RPMI7951 (cell line): ENCODE measurements around the gene ELOVL5. TPM values are rescaled to one million over a fixed set of nuclear protein-coding genes. Genes with fewer than 3 reads are reported as not detected.
"Not testable (repeated sequence)": the region's sequence is repeated elsewhere in the genome, so short reads cannot be mapped to it uniquely, and the experiment has no call there.

Experiments used
- DNase-seq: peaks from one replicate; pipeline ENCODE4 v3.0.0-alpha.2; 2012; ENCODE audit warnings: low read depth
- total RNA-seq: library from RNA; depleted of rRNA; stranded (reverse); fragments of >200 nt; shearing (Covaris generic); gene quantifications from 2 replicates; pipeline ENCODE4 v1.2.3, GENCODE V29; 2014

The ELOVL5 gene
- total RNA-seq, 1 experiment from 2014 or later, result 91.3 TPM

DNA sequence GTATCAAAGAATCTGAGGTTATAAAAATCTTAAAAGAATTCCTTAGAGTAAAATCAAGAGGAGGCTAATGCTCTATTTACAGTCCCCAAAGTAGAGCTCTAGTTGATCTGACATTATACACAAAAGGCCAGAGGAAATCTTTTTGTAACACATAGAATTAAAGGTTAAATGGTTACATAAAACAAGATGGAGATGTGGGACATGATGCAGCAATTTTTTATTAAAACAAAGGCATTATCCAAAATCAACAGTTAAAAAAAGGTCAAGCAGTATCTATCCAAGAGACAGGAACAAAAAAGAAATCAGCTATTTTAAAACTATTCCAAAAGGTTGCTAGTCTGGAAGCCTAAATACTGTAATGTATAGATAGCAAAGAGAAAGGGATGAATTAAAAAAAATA, 20.4 kb downstream of the ELOVL5 start:
- DNase-seq, result no peak

DNA sequence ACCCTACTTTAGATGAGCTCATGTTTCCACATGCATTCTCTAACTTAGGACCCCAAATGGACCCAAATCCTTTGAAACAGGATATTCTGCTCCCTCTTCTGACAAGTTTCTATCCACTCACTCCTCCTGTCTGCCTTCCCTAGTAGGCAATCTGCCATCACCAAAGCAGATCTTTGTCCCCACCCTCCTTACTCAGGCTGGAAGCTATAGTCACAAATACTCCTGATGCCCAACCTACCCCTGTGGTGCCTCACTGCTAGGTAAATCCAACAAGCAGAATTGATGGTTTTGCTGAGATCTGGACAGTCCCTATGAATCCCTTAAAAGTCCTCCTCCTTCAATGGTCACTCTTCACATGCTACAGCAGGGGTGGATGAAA, 21.7 kb downstream of the ELOVL5 start:
- no peak for DNase-seq

DNA sequence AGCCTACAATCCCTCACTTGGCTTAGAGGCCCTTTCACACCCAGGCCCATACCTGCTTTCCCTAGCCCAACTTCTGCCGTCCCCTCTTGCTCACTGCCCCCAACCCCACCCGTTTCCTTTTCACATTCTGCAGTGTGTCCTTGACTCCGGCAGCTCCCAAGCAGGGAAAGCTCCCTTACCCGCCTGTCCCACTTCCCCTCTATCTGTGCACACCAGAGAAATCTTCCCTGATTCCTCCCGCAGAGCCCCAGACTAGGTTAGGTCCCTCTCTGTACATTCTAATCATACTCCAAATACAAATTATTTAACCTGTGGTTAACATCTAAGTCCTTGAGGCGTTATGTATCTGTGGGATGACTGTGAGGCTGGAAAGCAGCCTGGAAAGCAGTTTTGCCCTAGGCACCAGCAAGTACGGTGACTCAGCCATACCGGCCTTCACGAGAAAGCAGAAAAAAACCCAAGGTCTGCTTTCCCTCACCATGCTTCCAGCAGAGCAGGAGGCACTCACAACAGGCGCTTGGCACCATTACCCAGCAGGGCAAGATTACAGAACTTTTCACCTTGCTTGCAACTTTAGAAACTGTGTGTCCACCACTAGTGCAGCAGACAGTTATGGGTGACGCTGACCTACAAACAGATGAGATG, 22.3 kb downstream of the ELOVL5 start:
- DNase-seq, result peak; percentile 98

DNA sequence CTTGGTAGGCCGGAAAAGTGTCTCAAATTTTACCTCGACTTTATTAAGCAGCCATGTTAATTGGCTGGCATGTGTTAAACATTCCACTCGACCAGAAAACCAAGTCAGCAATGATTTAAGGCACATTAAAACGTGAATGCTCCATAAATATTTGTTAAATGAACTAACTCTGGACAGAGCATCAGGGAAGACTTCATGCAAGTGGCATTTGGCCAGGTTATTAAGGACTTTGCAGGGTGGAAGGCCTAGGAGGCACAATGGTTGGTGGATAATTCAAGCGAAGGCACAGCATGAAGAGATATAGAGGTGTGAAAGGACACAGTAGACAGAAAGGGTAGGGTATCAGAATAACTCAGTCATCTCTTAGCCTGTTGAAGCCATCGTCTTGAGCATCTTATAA, 23.0 kb downstream of the ELOVL5 start:
- DNase-seq, result no peak

DNA sequence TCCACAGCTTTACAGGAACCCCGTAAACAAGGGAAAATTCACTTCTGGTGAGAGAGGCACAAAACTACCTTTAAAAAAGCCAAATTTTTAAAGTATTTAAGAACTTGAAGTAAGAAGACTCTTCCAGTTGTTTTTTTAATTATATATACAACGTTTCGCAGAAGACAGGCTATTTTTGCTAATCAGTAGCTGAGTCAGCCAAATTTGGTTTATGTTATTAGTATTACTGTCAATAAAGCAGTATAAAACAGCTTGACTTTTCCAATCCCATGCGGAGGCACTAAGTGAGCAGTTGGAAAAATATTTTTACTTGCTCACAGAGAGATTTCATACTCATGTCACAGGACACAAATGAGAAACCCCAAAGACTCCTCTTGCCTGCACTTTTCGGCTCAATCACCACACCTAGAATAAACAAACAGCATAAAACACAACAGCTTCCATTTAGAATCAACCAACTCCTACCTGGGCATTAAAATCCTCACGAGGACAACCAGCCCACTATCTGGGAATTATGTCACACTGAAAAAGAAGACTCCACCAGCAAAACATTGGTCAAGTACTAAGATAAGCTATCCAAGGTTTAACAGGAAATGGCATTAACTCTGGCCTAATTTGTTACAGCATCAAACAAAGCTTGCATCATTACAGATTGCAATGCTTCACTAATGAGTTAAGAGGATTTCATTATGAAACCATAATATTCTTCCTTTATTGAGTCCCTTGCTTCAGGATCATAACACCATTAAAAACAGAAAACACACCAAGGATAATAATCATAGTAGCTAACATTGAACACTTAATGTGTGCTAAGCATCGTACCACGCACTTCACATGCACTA, 26.3 kb downstream of the ELOVL5 start:
- no peak for DNase-seq

DNA sequence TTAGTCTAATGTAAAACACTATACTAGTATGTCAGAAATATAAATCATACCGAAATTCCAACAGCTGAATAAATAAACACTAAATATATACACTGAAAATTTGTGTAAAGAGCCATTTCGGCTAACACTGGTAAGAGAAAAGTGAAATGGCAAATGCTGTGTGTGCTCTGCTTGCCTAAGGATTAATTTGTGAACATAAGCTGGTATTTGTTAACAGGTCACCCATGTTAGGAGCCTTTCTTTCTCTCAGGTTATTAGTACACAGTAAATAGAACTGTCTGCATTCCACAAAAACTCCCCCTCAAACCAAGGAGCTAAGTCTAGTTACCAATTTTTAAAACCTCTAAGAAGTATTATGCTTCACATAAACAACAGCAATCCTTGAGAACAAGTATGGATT, 27.0 kb downstream of the ELOVL5 start:
- DNase-seq, result no peak

DNA sequence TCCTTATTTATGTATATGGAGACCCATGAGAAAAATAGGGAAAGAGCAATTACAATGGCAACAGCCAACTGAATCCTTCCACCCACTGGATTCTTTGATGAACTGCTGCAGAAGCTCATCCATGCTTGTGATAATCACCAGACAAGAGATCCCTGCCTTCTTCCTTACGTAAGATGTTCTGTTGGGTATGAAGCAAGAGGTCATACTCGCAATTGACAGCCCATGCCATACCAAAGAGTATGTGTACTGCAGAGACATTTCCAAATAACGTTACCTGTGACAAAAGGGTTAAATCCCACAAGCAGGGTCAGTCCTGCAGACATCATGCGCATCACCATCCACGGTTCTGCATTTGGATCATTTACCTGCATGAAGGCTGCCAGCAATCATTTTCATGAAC, 27.8 kb downstream of the ELOVL5 start:
- DNase-seq, result no peak

DNA sequence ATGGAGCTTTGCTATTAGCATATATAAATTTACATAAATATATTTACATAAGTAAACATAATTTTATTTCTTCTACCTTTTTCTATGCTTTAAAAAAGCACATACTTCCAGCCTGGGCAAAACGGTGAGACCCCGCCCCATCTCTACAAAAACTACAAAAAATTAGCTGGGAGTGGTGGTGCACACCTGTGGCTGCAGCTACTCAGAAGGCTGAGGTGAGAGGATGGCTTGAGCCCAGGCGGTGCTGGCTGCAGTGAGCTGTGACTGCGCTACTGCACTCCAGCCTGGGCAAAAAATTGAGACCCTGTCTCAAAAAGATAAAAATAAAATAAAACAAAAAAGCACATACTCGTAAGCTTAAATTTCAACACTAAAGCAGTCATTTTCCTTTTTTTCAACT, 30.3 kb downstream of the ELOVL5 start:
- no peak for DNase-seq

DNA sequence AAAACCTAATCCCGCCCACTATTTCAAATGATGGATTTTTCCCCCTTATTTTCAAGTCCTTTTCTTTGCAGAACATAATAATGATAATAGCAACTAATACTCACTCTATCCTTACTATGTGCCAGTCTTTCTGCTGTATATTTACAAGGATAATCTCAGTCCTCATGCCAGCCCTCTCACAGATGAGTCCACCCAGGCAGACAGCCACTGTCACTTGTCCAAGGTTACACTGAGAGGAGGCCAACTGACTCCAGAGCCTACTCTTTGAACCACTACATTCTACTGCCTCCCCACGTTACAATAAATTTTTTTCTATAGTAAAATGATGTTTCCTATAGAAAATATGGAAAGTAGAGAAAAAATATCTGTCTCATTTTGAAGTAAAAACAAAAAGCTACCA, 30.9 kb downstream of the ELOVL5 start:
- no peak for DNase-seq

DNA sequence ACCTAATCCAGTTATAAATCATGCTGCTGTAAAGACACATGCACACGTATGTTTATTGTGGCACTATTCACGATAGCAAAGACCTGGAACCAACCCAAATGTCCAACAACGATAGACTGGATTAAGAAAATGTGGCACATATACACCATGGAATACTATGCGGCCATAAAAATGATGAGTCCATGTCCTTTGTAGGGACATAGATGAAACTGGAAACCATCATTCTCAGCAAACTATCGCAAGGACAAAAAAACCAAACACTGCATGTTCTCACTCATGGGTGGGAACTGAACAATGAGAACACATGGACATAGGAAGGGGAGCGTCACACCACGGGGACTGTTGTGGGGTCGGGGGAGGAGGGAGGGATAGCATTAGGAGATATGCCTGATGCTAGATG, 31.5 kb downstream of the ELOVL5 start:
- not testable (repeated sequence) for DNase-seq

DNA sequence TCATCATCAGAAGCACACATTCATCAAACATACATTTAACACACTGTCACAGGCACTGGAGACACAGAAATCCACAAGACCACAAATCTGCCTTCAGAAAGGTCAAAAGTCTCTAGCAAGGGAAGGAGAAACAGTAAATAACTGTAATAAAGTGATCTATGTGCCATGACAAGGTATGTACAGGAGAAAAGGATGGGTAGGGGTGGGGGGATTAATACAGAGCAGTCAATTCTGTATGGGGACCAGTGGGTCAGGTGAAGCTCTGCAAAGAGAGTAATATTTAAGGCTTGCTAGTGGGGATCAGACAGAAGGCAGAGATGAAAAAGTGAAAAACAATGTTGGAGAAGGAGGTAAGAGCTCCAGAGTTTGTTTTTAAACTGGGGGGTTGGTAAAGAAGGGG, 32.6 kb downstream of the ELOVL5 start:
- DNase-seq, result no peak

DNA sequence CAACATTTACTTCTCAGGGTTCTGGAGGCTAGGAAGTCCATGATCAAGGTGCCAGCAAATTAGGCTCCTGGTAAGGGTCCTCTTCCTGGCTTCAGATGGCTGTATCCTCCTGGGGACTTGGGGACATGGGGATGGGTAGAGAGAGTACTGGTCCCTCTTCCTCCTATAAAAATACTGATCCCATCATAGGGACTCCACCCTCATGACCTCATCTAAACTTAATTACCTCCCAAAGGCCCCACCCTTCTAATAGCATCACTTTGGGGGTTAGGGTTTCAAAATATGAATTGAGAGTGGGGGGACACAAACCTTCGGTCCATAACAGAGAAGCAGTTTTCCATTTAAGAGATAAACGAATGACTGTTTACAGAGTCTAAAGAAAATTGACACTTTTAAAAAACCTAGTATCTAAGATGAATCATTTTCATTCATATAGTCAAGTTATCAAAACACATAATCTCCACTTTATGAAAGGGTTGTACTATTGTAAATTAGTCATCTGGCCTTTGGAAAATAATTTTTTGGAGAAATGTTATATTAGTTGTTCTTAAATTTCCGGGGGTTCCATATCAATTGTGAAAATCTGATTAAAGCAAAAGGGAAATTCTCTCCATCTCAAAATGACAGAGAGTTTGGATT, 33.5 kb downstream of the ELOVL5 start:
- no peak for DNase-seq

DNA sequence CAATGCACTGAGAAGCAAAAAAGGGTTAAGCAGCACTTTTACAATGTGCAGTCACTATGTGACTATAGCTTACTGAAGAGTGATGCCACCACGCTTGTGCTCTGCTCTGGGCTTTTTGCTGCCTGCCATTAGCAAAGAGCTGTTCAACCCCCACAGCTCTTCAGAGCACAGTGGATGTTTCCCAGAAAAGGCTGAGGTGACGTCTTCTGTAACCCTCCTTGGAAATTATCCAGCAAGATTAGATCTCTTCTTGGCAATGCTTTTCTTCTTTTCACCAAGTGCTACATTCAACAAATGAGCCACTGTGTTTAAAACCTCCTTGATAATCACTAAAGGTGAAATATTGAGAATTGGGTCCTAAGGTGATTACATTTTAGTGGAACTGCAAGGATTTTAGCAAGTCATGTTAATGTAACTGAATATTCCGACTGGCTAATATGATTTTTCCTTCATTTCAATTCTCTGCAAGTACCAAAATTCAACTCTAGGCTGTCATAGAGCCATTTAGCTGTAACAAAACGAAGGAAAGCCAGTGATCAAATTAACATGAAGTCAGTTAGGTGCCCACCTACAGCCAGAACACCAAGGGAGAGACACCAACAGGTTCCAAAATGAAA, 34.9 kb downstream of the ELOVL5 start:
- DNase-seq, result peak; percentile 64

DNA sequence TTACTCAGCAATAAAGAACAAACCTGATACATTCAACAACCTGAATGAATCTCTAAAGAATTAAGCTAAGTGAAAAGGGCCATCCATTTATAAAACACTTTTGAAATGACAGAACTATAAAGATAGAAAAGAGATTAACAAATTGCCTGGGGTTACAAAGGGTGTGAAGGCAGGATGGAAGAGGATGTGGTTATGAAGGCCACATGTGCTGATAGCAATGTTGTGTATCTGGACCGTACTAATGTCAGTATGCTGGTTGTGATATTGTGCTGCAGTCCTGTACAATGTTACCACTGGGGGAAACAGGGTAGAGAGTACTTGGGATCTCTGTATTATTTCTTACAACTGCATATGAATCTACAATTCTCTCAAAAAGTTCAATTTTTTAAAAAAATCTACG, 36.4 kb downstream of the ELOVL5 start:
- peak; percentile 76 for DNase-seq

DNA sequence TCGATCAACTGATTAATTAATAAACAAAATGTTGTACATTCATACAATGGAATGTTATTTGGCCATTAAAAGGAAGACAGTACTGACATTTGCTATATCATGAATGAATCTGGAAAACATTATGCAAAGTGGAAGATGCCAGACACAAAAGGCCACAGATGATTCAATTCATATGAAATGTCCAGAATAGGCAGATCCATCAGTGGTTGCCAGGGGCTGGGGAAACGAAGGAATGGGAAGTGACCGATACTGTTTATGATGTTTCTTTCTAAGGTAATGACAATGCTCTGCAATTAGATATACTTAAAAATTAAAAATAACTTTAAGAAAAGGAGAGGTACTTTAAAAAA, 37.2 kb downstream of the ELOVL5 start:
- DNase-seq, result peak; percentile 30

DNA sequence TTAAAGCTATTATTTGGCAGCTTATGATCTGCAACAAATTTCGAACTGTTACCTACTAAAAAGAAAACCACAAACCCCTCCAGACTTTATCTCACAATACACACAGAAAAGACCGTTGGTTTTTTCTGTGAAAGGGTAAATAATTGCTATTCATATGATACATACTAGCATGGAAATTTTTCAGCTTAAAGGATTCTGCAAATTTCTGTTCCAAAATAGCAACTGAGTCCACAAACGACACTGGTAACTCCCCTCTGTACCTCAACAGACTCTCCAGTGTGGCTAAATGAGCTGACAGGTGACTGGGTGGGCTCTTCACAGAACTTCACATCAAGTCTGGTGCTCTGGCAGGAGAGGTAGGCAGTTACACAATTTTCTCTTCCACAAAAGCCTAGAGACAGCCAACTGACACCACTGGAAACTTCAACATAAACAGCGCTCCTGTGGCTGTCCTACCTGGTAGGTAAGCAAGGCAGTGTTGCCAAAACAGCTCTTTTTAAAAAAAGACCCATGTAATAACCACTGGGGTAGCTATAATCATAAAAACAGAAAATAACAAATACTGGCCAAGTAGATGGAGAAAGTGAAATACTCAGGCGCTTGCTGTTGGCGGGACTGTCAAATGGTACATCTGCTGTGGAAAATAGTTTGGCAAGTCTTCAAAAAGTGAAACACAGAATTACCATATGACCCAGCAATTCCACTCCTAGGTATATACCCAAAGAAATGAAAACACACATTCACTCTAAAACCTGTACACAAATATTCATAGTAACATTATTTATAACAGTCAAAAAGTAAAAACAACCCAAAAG, 37.8 kb downstream of the ELOVL5 start:
- peak; percentile 45 for DNase-seq

DNA sequence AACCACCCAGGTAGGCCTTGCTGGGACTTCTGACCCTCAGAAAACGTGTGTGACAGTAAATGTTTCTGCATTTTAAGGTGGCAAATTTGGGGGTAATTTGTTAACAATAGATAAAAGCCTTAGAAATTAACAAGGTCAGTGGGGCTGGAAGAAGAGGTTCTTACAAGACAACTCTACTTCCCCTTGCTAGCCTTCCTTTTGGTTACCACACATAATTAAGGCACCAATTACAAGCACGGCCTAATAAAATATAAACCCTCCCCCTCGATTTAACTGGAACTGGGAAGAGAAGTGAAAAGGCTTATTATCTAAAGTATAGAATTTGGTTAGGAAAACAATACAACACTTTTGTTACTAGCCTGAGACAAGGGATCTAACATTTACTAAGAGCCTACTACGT, 38.8 kb downstream of the ELOVL5 start:
- no peak for DNase-seq

DNA sequence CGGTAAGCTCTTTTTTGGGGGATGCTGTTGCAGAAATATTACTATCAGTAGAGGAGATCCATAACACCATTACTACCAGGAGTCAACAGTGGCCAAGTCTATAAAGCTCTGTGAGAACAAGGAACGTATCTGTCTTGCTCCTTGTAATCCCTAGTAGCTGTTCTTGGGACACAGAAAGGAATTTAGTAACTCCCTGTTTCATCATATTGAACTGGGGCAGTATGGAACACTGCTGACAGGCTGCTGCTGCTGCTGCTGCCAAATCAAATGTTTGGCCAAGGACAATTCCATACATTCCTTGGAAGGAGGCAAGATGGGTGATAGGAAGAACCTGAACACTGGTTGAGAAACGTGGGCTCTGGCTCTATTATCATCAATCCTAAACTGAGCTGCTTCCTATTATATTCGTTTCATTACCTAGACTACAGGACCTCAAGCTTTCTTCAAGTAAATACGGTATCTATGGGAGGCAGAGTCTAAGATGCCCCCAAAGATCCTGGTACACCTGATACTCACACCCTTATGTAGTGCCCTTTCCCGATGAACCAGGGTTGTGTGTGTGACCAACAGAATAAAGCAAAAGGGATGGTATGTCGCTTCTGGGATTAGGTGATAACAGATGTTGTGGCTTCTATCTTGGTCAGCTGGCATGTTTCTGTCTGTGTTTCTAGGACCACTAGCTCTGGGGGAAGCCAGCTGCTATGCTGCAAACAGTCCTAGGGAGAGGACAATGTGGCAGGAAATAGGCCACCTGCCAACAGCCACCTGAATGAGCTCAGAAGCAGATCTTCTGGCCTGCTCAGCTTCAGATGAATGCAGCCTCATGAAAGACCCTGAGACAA, 39.5 kb downstream of the ELOVL5 start:
- DNase-seq, result peak; percentile 42

DNA sequence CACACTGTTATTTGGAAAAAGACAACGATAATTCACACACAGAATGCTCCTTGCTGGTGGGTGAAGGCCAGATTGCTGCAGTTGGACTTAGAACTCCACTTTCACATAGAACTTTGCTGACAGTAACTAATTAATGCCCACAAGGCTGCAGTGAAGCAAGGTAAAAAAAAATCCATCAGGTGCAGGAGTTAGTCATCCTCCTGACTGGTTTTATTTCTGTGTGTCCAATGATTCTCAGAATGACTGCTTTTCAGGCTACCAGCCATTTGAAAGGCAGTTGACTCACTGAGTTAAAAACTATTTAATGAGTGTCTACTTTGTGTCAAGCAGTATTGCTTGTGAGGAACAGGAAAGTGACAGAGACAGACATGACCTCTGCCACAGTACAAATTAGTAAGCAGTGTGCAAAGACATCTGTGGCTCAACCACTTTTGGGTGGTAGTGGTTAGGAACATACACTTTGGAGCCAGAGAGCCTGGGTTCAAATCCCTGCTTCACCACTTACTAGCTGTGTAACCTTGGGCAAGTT, 41.9 kb downstream of the ELOVL5 start:
- DNase-seq, result peak; percentile 59

DNA sequence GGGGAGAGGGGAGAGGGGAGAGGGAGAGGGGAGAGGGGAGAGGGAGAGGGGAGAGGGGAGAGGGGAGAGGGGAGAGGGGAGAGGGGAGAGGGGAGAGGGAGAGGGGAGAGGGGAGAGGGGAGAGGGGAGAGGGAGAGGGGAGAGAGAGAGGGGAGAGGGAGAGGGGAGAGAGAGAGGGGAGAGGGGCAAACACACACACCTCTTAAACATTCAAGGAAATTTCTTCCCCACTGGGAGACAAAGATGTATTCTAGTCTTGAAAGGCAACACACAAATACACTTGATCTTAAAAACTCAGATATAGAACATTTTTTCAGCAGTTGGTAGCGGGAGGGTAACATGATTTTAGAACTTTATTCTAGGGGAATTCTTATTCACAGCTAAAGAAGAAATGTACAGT, 42.5 kb downstream of the ELOVL5 start:
- not testable (repeated sequence) for DNase-seq
